HCT116 (cell line): ENCODE data around the gene FIBP. TPM values are rescaled to one million over a fixed set of nuclear protein-coding genes. Genes with fewer than 3 reads are reported as not detected.

Source experiments
- ATAC-seq: fragments of 200-7000 bp; cut with Tn5 transposase; 2 replicates; pipeline ENCODE4 v1.9.1; 2020; ENCODE audit warnings: mild to moderate bottlenecking, moderate library complexity
- BruUV-seq: library from RNA; stranded (reverse); fragments of 400-500 nt; replicated peaks from 2 replicates; lab custom pipeline; 2021; lab: Mats Ljungman, UMichigan
- CTCF ChIA-PET: fragments of 300-600 bp; sonication (Branson Sonifier 250); formaldehyde crosslinking; loops from one replicate; lab custom pipeline; 2021; ENCODE audit warnings: antibody characterized with exemption; lab: Charles Lee
- POLR2A ChIA-PET: fragments of 300-600, 350-600 bp; sonication (Branson Sonifier 250); formaldehyde crosslinking; loops from one replicate; lab custom pipeline; 2021; ENCODE audit warnings: antibody characterized with exemption; lab: Charles Lee
- RAD21 ChIA-PET, 2 experiments: fragments of 300-600 bp; sonication (Branson Sonifier 250); formaldehyde crosslinking; loops; one replicate each; lab custom pipeline; 2023; ENCODE audit warnings: low total read pairs in 2 of 2; ENCODE audit not compliant: uncharacterized antibody in 2 of 2, unreplicated experiment in 2 of 2, low non-redundant PET in 1 of 2; lab: Charles Lee
- DNase-seq: peaks from one replicate; pipeline ENCODE4 v3.0.0-alpha.2; 2010; ENCODE audit warnings: low read depth, low spot score
- H2AFZ ChIP-seq: fragments of 200-600 bp; shearing (Covaris generic), sonication (generic); 2 replicates; pipeline ENCODE4 v1.6.1; 2017; ENCODE audit warnings: low read depth, mixed run types, mixed read lengths, antibody characterized with exemption, low read length; ENCODE audit not compliant: poor library complexity, severe bottlenecking
- H3K27ac ChIP-seq: 2 replicates; pipeline ENCODE4 v1.5.1; 2012; ENCODE audit warnings: low read depth, low read length
- H3K27me3 ChIP-seq: fragments of 200-600 bp; sonication (generic); 2 replicates; pipeline ENCODE4 v1.6.1; 2016; ENCODE audit warnings: mixed run types, low read length, mixed read lengths; ENCODE audit not compliant: insufficient read depth
- H3K36me3 ChIP-seq, 2 experiments: fragments of 200-500 bp in 1 of 2; fragments of 200-600 bp in 1 of 2; sonication (Bioruptor generic) in 1 of 2; sonication (generic) in 1 of 2; 2 replicates each; pipeline versions ENCODE4 v1.5.1 to v1.6.1; 2014 to 2016; ENCODE audit warnings: low read length in 2 of 2, inconsistent platforms in 1 of 2, mixed read lengths in 1 of 2, mixed run types in 1 of 2; ENCODE audit not compliant: insufficient read depth in 2 of 2, control insufficient read depth in 1 of 2
- H3K4me1 ChIP-seq, 2 experiments: fragments of 200-600 bp in 1 of 2; sonication (generic) in 1 of 2; 2 replicates each; pipeline versions ENCODE4 v1.5.1 to v1.6.1; 2012 to 2017; ENCODE audit warnings: low read length in 2 of 2, inconsistent platforms in 1 of 2, mild to moderate bottlenecking in 1 of 2, mixed read lengths in 1 of 2, mixed run types in 1 of 2, moderate library complexity in 1 of 2; ENCODE audit not compliant: insufficient read depth in 2 of 2, control insufficient read depth in 1 of 2
- H3K4me2 ChIP-seq: fragments of 200-600 bp; sonication (generic); 2 replicates; pipeline ENCODE4 v1.6.1; 2017; ENCODE audit warnings: mixed run types, low read length, mixed read lengths
- H3K4me3 ChIP-seq, 2 experiments: fragments of 200-600 bp in 1 of 2; sonication (generic) in 1 of 2; replicated peaks in 1 of 2; 2 replicates each; pipeline ENCODE4 v1.5.1; 2011 to 2016; ENCODE audit warnings: low read length in 2 of 2, control low read depth in 1 of 2, low read depth in 1 of 2, mild to moderate bottlenecking in 1 of 2, mixed read lengths in 1 of 2, mixed run types in 1 of 2
- H3K79me2 ChIP-seq: fragments of 200-600 bp; sonication (generic); 2 replicates; pipeline ENCODE4 v1.6.1; 2017; ENCODE audit warnings: mild to moderate bottlenecking, mixed run types, low read length, moderate library complexity, mixed read lengths; ENCODE audit not compliant: insufficient read depth
- H3K9ac ChIP-seq: fragments of 200-600 bp; sonication (generic); 2 replicates; pipeline ENCODE4 v1.6.1; 2016; ENCODE audit warnings: low read length, mixed read lengths
- H3K9me2 ChIP-seq: fragments of 200-600 bp; sonication (generic), shearing (Covaris generic); 2 replicates; pipeline ENCODE4 v1.6.1; 2017; ENCODE audit warnings: mixed run types, mild to moderate bottlenecking, moderate library complexity; ENCODE audit not compliant: insufficient read depth
- H3K9me3 ChIP-seq, 2 experiments: fragments of 200-500 bp in 1 of 2; fragments of 200-600 bp in 1 of 2; sonication (Bioruptor generic) in 1 of 2; sonication (generic) in 1 of 2; 2 replicates each; pipeline ENCODE4 v1.6.1; 2014 to 2017; ENCODE audit warnings: low read length in 2 of 2, mixed read lengths in 2 of 2, inconsistent platforms in 1 of 2, low read depth in 1 of 2, mild to moderate bottlenecking in 1 of 2, mixed run types in 1 of 2, moderate library complexity in 1 of 2; ENCODE audit not compliant: control insufficient read depth in 1 of 2, insufficient read depth in 1 of 2
- H4K20me1 ChIP-seq: fragments of 200-600 bp; sonication (generic), shearing (Covaris generic); 2 replicates; pipeline ENCODE4 v1.6.1; 2017; ENCODE audit warnings: mixed run types, mild to moderate bottlenecking, moderate library complexity; ENCODE audit not compliant: insufficient read depth
- ELF1 ChIP-seq: IDR thresholded peaks from 2 replicates; pipeline ENCODE4 v1.6.1; 2012; ENCODE audit warnings: low read depth, borderline replicate concordance
- POLR2A ChIP-seq: IDR thresholded peaks from 2 replicates; pipeline ENCODE4 v1.7.0; 2011; ENCODE audit warnings: borderline replicate concordance; ENCODE audit not compliant: insufficient read depth, insufficient read length; ENCODE audit errors: extremely low read depth
- POLR2AphosphoS5 ChIP-seq: IDR thresholded peaks from 2 replicates; pipeline ENCODE4 v1.6.1; 2011; ENCODE audit warnings: mild to moderate bottlenecking, low read depth, low read length, moderate library complexity
- SP1 ChIP-seq: IDR thresholded peaks from 2 replicates; pipeline ENCODE4 v1.6.1; 2012; ENCODE audit warnings: low read depth
- YY1 ChIP-seq: IDR thresholded peaks from 2 replicates; pipeline ENCODE4 v1.6.1; 2011; ENCODE audit warnings: low read length, low read depth, moderate library complexity, mild to moderate bottlenecking; ENCODE audit not compliant: insufficient replicate concordance; ENCODE audit errors: extremely low read depth
- ZNF274 ChIP-seq: fragments of 200-500 bp; sonication (Bioruptor generic); IDR thresholded peaks from 2 replicates; pipeline ENCODE4 v1.6.1; 2014; ENCODE audit warnings: mild to moderate bottlenecking, low read depth, low read length, inconsistent platforms
- intact Hi-C: fragments of 100-400 bp; cut with micrococcal nuclease; formaldehyde crosslinking; loops from 2 replicates; pipeline ENCODE4 v1.10.0; 2022
- total RNA-seq: library from RNA; stranded (reverse); gene quantifications from one replicate; pipeline ENCODE4 v1.2.1, GENCODE V29; 2021; ENCODE audit not compliant: unreplicated experiment
- TF ChIP-seq, protein P1 (sequence below), 3 experiments: fragments of 200-600 bp in 1 of 3; sonication (generic) in 1 of 3; IDR thresholded peaks in 2 of 3; conservative IDR thresholded peaks in 1 of 3; 2 replicates each; pipeline ENCODE4 v1.5.1; 2012 to 2017; ENCODE audit warnings: low read depth in 2 of 3, low read length in 2 of 3, antibody characterized with exemption in 1 of 3, borderline replicate concordance in 1 of 3, control low read depth in 1 of 3, mild to moderate bottlenecking in 1 of 3, mixed read lengths in 1 of 3, mixed run types in 1 of 3, moderate library complexity in 1 of 3; ENCODE audit not compliant: insufficient read depth in 1 of 3
- TF ChIP-seq, protein P2 (sequence below): IDR thresholded peaks from 2 replicates; pipeline ENCODE4 v1.6.1; 2011; ENCODE audit warnings: mild to moderate bottlenecking, low read length, moderate library complexity; ENCODE audit not compliant: insufficient replicate concordance; ENCODE audit errors: extremely low read depth

The FIBP gene
- total RNA-seq, 1 experiment from 2014 or later, result 96.0 TPM

DNA sequence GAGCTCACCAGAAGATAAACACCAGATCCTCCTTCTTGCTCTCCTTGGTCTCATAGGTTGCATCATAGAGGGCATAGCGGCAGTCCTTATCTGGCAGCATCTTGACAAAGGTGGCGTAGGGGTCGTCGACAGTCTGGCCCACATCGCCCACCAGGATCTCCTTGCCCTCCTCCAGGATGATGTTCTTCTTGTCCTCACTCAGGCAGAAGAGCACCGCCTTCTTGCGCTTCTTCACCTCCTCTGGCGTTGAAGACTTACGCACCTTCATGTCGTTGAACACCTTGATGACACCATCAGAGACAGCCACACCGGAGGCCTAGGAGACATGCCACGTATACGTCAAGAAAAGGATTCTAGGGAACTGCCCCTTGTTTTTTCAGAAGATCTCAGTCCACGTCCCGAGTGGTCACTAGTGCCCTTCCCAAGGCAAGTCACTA lies 32.3 kb downstream of the FIBP start (continued):
- TF ChIP-seq, protein P1, sequence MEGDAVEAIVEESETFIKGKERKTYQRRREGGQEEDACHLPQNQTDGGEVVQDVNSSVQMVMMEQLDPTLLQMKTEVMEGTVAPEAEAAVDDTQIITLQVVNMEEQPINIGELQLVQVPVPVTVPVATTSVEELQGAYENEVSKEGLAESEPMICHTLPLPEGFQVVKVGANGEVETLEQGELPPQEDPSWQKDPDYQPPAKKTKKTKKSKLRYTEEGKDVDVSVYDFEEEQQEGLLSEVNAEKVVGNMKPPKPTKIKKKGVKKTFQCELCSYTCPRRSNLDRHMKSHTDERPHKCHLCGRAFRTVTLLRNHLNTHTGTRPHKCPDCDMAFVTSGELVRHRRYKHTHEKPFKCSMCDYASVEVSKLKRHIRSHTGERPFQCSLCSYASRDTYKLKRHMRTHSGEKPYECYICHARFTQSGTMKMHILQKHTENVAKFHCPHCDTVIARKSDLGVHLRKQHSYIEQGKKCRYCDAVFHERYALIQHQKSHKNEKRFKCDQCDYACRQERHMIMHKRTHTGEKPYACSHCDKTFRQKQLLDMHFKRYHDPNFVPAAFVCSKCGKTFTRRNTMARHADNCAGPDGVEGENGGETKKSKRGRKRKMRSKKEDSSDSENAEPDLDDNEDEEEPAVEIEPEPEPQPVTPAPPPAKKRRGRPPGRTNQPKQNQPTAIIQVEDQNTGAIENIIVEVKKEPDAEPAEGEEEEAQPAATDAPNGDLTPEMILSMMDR (IDR thresholded peaks at IDR 0.05 in 2 of 3, conservative IDR thresholded peaks at IDR 0.05 in 1 of 3; ENCODE audit: borderline replicate concordance in 1 of 3, insufficient read depth in 1 of 3, low read depth in 2 of 3, low read length in 2 of 3), result no peak
- TF ChIP-seq YY1 (no peak), SP1 (no peak)

DNA sequence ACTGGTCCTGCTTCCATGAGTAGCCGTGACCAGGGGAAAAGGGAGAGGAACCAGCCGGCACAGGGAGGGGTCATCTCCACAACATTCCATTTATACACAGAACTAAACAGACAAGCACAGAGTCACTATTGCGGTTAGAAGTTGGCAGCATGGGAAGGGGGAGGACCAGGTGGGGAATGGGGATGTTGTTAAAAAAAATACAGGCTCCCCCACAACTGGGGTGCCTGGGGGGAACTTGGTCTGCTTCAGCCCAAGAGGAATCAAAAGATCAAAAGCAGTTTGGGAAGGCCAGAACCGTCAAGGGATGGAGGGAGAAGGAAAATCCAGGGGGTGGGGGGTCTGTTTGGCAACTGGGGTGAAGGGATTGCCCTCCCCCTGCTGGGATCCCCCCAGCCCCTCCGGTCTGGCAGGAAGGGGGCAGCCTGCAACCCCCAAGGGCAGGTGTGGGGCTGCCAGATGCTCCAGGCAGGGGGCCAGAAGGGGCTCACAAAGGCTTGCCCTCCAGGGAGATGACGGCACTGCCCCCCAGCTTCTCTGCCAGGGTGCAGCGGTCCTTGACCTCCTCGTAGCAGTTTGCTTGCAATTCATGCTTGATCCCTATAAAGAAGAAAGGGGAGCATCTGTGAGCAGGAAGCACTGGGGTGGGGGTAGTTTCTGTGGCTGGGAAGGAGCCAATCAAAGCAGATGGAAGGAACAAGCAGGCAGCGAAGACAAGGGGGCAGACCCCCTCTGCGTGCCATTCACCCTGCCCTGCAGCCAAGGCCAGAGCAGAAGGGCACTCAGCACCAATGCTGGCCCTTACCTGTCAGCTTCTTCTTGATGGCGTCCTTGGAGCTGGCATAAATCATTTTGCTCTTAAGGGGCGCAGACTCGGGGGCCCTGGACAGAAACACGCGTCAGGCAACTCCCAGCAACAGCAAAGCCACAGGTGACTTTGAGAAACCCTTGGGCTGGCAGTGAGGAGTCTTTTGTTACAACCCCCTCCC lies 33.1 kb downstream of the FIBP start:
- CTCF ChIA-PET, result no interaction called here
- intact Hi-C loops, result no loop called here

More for the DNA sequence above, 33.1 kb downstream of the FIBP start:
- ChIA-PET POLR2A (no interaction called here), RAD21 (no interaction called here)
- DNase-seq (no peak), ATAC-seq (no peak)
- H3K4me2 ChIP-seq, result peak overlapping the region; percentile 77; the same call in 1 of the 2 replicates
- no peaks in the 10 kb centered on the region; a peak in 1 of 4 replicates for H3K9me3 ChIP-seq
- no peak overlapping the region for H3K27ac ChIP-seq
- H3K4me3 ChIP-seq, result no peak overlapping the region
- H3K9ac ChIP-seq, result no peak overlapping the region
- no peak overlapping the region for H2AFZ ChIP-seq
- TSS peak; percentile 63 for BruUV-seq
- H4K20me1 ChIP-seq, result peaks cover 15% of the 10 kb centered on the region; the same call in 1 of the 2 replicates
- no peak for TF ChIP-seq ZNF274
- TF ChIP-seq, protein P1 (IDR thresholded peaks at IDR 0.05 in 2 of 3, conservative IDR thresholded peaks at IDR 0.05 in 1 of 3; ENCODE audit: borderline replicate concordance in 1 of 3, insufficient read depth in 1 of 3, low read depth in 2 of 3, low read length in 2 of 3), result no peak
- TF ChIP-seq, protein P2, sequence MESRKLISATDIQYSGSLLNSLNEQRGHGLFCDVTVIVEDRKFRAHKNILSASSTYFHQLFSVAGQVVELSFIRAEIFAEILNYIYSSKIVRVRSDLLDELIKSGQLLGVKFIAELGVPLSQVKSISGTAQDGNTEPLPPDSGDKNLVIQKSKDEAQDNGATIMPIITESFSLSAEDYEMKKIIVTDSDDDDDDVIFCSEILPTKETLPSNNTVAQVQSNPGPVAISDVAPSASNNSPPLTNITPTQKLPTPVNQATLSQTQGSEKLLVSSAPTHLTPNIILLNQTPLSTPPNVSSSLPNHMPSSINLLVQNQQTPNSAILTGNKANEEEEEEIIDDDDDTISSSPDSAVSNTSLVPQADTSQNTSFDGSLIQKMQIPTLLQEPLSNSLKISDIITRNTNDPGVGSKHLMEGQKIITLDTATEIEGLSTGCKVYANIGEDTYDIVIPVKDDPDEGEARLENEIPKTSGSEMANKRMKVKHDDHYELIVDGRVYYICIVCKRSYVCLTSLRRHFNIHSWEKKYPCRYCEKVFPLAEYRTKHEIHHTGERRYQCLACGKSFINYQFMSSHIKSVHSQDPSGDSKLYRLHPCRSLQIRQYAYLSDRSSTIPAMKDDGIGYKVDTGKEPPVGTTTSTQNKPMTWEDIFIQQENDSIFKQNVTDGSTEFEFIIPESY, result no peak
- no peak; the same call in 1 of the 2 replicates for TF ChIP-seq POLR2AphosphoS5
- no peak for TF ChIP-seq POLR2A
- no peak for TF ChIP-seq ELF1
- TF ChIP-seq, all 23 proteins: peak for 0
- H3K4me1 ChIP-seq, result peaks cover 14 to 32% of the 10 kb centered on the region in 2 experiments
- peaks cover 31 to 56% of the 10 kb centered on the region in 2 experiments for H3K36me3 ChIP-seq
- no peaks in the 10 kb centered on the region for H3K9me2 ChIP-seq
- peaks cover 41% of the 10 kb centered on the region for H3K79me2 ChIP-seq
- H3K27me3 ChIP-seq, result no peaks in the 10 kb centered on the region
